ENCODE results near the gene RFPL3.
"Not testable (repeated sequence)": the region's sequence is repeated elsewhere in the genome, so short reads cannot be mapped to it uniquely, and the experiment has no call there.

Gene RFPL3

GRCh38 chr22:32333141-32333768 lies 24.4 kb upstream of the RFPL3 start:
- no peak for DNase-seq (ENCODE audit: extremely low spot score)
- ChIA-PET CTCF (no interaction called here), POLR2A (no interaction called here)
- TF ChIP-seq ZNF384 (IDR thresholded peaks at IDR 0.05) (no peak), TARDBP (IDR thresholded peaks at IDR 0.05) (no peak), BHLHE40 (IDR thresholded peaks at IDR 0.05; ENCODE audit: borderline replicate concordance) (no peak)

DNA sequence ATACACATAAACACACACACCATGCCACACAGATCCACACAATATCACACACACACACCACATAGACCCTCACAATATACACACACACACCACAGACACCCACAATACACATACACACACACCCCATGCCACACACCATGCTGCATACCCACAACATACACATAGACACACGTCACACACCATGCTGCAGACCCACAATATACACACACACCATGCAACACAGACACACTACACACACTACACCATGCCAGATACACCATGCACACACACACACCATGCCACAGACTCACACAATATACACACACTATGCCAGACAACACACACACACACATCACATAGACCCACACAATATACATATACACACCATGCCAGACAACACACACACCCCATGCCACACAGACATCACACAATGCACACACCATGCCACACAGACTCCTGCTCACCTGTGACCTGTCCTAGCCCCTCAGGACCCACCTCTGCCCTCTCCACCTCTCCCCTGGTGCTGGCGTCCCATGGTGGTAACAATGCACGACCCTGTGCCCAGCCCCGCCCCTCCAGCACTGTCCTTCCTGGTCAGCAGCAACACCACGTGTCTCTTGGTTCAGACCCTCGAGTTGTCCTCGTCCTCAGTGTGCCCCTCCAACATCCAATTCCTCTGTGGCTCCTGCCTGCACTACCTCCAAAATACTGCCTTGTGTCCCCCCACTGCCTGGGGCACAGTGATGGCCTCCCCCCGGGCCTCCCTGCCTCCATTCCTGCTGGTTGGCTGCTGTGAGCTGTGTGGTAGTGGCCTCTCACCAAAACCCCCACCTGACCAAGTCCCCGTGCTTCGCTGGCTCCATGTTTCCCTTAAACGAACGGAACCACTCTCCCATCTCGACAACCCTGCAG lies 23.7 kb upstream of the RFPL3 start:
- TF ChIP-seq FOXM1 (IDR thresholded peaks at IDR 0.05; ENCODE audit: borderline replicate concordance) (no peak), FOXA1 (IDR thresholded peaks at IDR 0.05) (no peak), ARNT (IDR thresholded peaks at IDR 0.05) (no peak), HDGF (IDR thresholded peaks at IDR 0.05; ENCODE audit: borderline replicate concordance) (no peak), CTBP1 (IDR thresholded peaks at IDR 0.05; ENCODE audit: borderline replicate concordance) (no peak), SP1 (IDR thresholded peaks at IDR 0.05) (no peak)
- DNase-seq (ENCODE audit: extremely low spot score): no peak
- ChIA-PET CTCF (no interaction called here), POLR2A (no interaction called here)

GRCh38 chr22:32334660-32335365 lies 22.9 kb upstream of the RFPL3 start:
- TF ChIP-seq ARNT (IDR thresholded peaks at IDR 0.05): no peak
- TF ChIP-seq ELF4 (IDR thresholded peaks at IDR 0.05): no peak
- TF ChIP-seq NFRKB (IDR thresholded peaks at IDR 0.05): no peak
- no peak for TF ChIP-seq SUZ12 (IDR thresholded peaks at IDR 0.05)
- TF ChIP-seq ZNF384 (IDR thresholded peaks at IDR 0.05): no peak
- no peak for TF ChIP-seq FOXA1 (IDR thresholded peaks at IDR 0.05)
- no peak for TF ChIP-seq BHLHE40 (IDR thresholded peaks at IDR 0.05; ENCODE audit: borderline replicate concordance)
- TF ChIP-seq, protein P1, sequence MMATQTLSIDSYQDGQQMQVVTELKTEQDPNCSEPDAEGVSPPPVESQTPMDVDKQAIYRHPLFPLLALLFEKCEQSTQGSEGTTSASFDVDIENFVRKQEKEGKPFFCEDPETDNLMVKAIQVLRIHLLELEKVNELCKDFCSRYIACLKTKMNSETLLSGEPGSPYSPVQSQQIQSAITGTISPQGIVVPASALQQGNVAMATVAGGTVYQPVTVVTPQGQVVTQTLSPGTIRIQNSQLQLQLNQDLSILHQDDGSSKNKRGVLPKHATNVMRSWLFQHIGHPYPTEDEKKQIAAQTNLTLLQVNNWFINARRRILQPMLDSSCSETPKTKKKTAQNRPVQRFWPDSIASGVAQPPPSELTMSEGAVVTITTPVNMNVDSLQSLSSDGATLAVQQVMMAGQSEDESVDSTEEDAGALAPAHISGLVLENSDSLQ (IDR thresholded peaks at IDR 0.05): no peak
- TF ChIP-seq FOXK2 (IDR thresholded peaks at IDR 0.05): no peak
- no peak for TF ChIP-seq FOXM1 (IDR thresholded peaks at IDR 0.05; ENCODE audit: borderline replicate concordance)
- POLR2A ChIA-PET: no interaction called here
- no peak for DNase-seq (ENCODE audit: extremely low spot score)
- CTCF ChIA-PET: interaction anchor here (0.6 kb wide), 1 partner anchor 288 kb away, joined by 3 read pairs; no protein-coding TSS in a partner anchor

DNA sequence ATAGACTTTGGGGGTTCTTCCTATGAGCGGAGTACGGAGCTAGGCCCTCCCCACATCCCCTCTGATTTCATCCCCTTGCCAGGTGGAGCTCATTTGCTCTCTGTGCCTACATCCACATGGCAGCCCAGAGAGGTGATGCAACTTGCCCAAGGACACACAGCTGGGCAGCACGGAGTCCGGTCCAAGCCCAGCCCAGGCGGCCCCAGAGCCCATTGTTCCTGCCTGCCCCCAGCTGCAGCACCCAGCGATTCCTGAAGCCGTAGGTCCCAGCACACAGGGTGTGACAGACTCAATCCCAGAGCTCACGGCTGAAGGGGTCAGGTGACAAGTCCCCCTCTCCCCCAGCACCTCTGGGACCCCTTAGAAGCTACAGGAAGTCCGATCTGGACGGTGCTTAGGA lies 22.2 kb upstream of the RFPL3 start:
- DNase-seq (ENCODE audit: extremely low spot score): no peak
- CTCF ChIA-PET: interaction anchor here (0.6 kb wide), 1 partner anchor 287 kb away, joined by 3 read pairs; no protein-coding TSS in a partner anchor
- TF ChIP-seq TARDBP (IDR thresholded peaks at IDR 0.05) (no peak), SUZ12 (IDR thresholded peaks at IDR 0.05) (no peak), ELF4 (IDR thresholded peaks at IDR 0.05) (no peak), FOXA1 (IDR thresholded peaks at IDR 0.05) (no peak), LEF1 (IDR thresholded peaks at IDR 0.05; ENCODE audit: borderline replicate concordance) (no peak)
- POLR2A ChIA-PET: no interaction called here

- no peak for TF ChIP-seq FOXM1 (IDR thresholded peaks at IDR 0.05; ENCODE audit: borderline replicate concordance)
- TF ChIP-seq, protein P1 (IDR thresholded peaks at IDR 0.05): no peak
- no peak for DNase-seq (ENCODE audit: extremely low spot score)
- CTCF ChIA-PET: no interaction called here
- POLR2A ChIA-PET: no interaction called here
Observed at GRCh38 chr22:32336121-32336603, 21.5 kb upstream of the RFPL3 start.

DNA sequence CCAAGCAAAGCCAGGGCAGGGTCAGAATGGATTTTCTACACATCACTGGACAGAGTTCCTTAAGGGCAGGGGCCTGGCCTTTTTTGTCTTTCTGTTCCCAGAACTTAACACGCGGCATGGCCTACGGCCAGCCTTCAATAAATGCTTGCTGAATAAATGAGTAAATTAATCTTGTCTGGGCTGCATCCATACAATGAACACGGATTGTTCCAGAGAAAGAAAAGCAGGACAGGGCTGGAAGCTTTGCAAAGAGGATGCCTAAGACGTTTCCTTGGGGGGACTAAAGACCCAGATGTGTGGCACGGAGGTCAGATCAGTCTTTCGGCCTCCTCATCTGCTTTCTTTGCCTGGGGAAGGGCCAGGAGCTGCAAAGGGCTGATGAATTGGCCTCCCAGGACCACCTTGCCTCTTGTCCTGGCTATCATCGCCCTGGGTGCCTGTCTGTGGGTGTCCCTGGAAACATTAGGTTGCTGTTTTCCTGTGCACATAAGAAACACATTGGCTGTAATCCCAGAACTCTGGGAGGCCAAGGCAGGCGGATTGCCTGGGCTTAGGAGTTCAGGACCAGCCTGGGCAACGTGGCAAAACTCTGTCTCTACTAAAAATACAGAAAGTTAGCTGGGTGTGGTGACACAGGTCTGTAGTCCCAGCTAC lies 20.8 kb upstream of the RFPL3 start:
- no peak for DNase-seq (ENCODE audit: extremely low spot score)
- TF ChIP-seq FOXA1 (IDR thresholded peaks at IDR 0.05) (no peak), TARDBP (IDR thresholded peaks at IDR 0.05) (no peak), NFRKB (IDR thresholded peaks at IDR 0.05) (no peak), FOXM1 (IDR thresholded peaks at IDR 0.05; ENCODE audit: borderline replicate concordance) (no peak), HDGF (IDR thresholded peaks at IDR 0.05; ENCODE audit: borderline replicate concordance) (no peak), BHLHE40 (IDR thresholded peaks at IDR 0.05; ENCODE audit: borderline replicate concordance) (no peak), ELF4 (IDR thresholded peaks at IDR 0.05) (no peak), SUZ12 (IDR thresholded peaks at IDR 0.05) (no peak), SP1 (IDR thresholded peaks at IDR 0.05) (no peak), FOXK2 (IDR thresholded peaks at IDR 0.05) (no peak)
- TF ChIP-seq, protein P1 (IDR thresholded peaks at IDR 0.05): no peak
- CTCF ChIA-PET: no interaction called here
- POLR2A ChIA-PET: no interaction called here

DNA sequence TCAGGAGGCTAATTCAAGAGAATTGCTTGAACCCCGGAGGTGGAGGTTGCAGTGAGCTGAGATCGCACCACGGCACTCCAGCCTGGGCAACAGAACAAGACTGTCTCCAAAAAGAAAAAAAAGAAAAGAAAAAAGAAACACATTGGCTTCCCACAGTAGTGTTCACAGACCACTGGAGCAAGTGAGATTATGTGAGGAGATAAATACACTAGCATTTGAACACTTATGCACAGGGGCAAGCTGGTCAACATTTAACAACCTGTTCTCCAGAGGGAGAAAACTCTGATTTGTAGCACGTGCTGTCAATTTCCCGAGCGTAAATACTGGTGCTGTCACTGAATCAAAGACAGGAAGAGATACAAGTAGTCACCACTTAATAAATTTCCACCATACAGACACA lies 20.2 kb upstream of the RFPL3 start:
- CTCF ChIA-PET; DNase-seq (ENCODE audit: extremely low spot score); POLR2A ChIA-PET: not testable (repeated sequence)

All from HEK293T (cell line).